ENCODE data around the gene OR52K1. TPM values are rescaled to one million over a fixed set of nuclear protein-coding genes. Genes with fewer than 3 reads are reported as not detected.

The OR52K1 gene
- total RNA-seq (2014; rRNA removed; shearing (Covaris generic)), result not detected in 2 replicates

- DNase-seq (ENCODE audit: low spot score), result no peak
- in situ Hi-C loops (cut with HindIII; ENCODE audit: low sequenced_read_pairs), result no loop called here
Observed at GRCh38 chr11:4482445-4482844, at the start of gene OR52K1. Gene OR52K1 (plus strand): TSS chr11:4482646. CDS start chr11:4488901, 6,255 bp downstream.

GRCh38 chr11:4433856-4434255 lies 48.6 kb upstream of the OR52K1 start:
- in situ Hi-C loops (cut with HindIII; ENCODE audit: low sequenced_read_pairs), result no loop called here
- no peak for DNase-seq (ENCODE audit: low spot score)

GRCh38 chr11:4436411-4436810 lies 46.0 kb upstream of the OR52K1 start:
- in situ Hi-C loops (cut with HindIII; ENCODE audit: low sequenced_read_pairs), result no loop called here
- DNase-seq (ENCODE audit: low spot score), result no peak

GRCh38 chr11:4441515-4441914 lies 40.9 kb upstream of the OR52K1 start:
- no peak for DNase-seq (ENCODE audit: low spot score)
- in situ Hi-C loops (cut with HindIII; ENCODE audit: low sequenced_read_pairs), result no loop called here

- DNase-seq (ENCODE audit: low spot score), result no peak
- in situ Hi-C loops (cut with HindIII; ENCODE audit: low sequenced_read_pairs), result no loop called here
Observed at GRCh38 chr11:4443232-4443891, 39.1 kb upstream of the OR52K1 start.

GRCh38 chr11:4448995-4449394 lies 33.5 kb upstream of the OR52K1 start, which contains the start of gene OR52K2:
Gene OR52K2 (plus strand): TSS chr11:4449295. CDS start chr11:4449340, 45 bp downstream.
- in situ Hi-C loops (cut with HindIII; ENCODE audit: low sequenced_read_pairs), result no loop called here
- no peak for DNase-seq (ENCODE audit: low spot score)

GRCh38 chr11:4453118-4453517 lies 29.3 kb upstream of the OR52K1 start:
- DNase-seq (ENCODE audit: low spot score), result no peak
- in situ Hi-C loops (cut with HindIII; ENCODE audit: low sequenced_read_pairs), result no loop called here

GRCh38 chr11:4454021-4454420 lies 28.4 kb upstream of the OR52K1 start:
- in situ Hi-C loops (cut with HindIII; ENCODE audit: low sequenced_read_pairs), result no loop called here
- no peak for DNase-seq (ENCODE audit: low spot score)

- in situ Hi-C loops (cut with HindIII; ENCODE audit: low sequenced_read_pairs), result no loop called here
- no peak for DNase-seq (ENCODE audit: low spot score)
Observed at GRCh38 chr11:4455419-4455818, 27.0 kb upstream of the OR52K1 start.

GRCh38 chr11:4459500-4459899 lies 22.9 kb upstream of the OR52K1 start:
- in situ Hi-C loops (cut with HindIII; ENCODE audit: low sequenced_read_pairs), result no loop called here

GRCh38 chr11:4460151-4460550 lies 22.3 kb upstream of the OR52K1 start:
- in situ Hi-C loops (cut with HindIII; ENCODE audit: low sequenced_read_pairs), result loop anchor here (5.0 kb wide), 1 partner anchor 47 kb away; no protein-coding TSS in a partner anchor
- no peak for DNase-seq (ENCODE audit: low spot score)

More at GRCh38 chr11:4459500-4459899, 22.9 kb upstream of the OR52K1 start:
- no peak for DNase-seq (ENCODE audit: low spot score)

- no peak for DNase-seq (ENCODE audit: low spot score)
- in situ Hi-C loops (cut with HindIII; ENCODE audit: low sequenced_read_pairs), result loop anchor here (5.0 kb wide), 1 partner anchor 43 kb away; no protein-coding TSS in a partner anchor
Observed at GRCh38 chr11:4464216-4465159, 18.0 kb upstream of the OR52K1 start.

GRCh38 chr11:4465407-4465806 lies 17.0 kb upstream of the OR52K1 start:
- DNase-seq (ENCODE audit: low spot score), result no peak
- in situ Hi-C loops (cut with HindIII; ENCODE audit: low sequenced_read_pairs), result no loop called here

GRCh38 chr11:4466131-4466870 lies 16.1 kb upstream of the OR52K1 start:
- no peak for DNase-seq (ENCODE audit: low spot score)
- in situ Hi-C loops (cut with HindIII; ENCODE audit: low sequenced_read_pairs), result no loop called here

GRCh38 chr11:4466871-4467442 lies 15.5 kb upstream of the OR52K1 start:
- no peak for DNase-seq (ENCODE audit: low spot score)
- in situ Hi-C loops (cut with HindIII; ENCODE audit: low sequenced_read_pairs), result no loop called here

GRCh38 chr11:4467811-4468606 lies 14.4 kb upstream of the OR52K1 start:
- DNase-seq (ENCODE audit: low spot score), result no peak
- in situ Hi-C loops (cut with HindIII; ENCODE audit: low sequenced_read_pairs), result no loop called here

- in situ Hi-C loops (cut with HindIII; ENCODE audit: low sequenced_read_pairs), result no loop called here
- DNase-seq (ENCODE audit: low spot score), result no peak
Observed at GRCh38 chr11:4479644-4480043, 2.8 kb upstream of the OR52K1 start.

- no peak for DNase-seq (ENCODE audit: low spot score)
- in situ Hi-C loops (cut with HindIII; ENCODE audit: low sequenced_read_pairs), result no loop called here
Observed at GRCh38 chr11:4480577-4481239, 1.7 kb upstream of the OR52K1 start.

Data from G401 (cell line).